Neural progenitor cell (in vitro differentiated cells): ENCODE data around the gene MUL1.

Source experiments
- CTCF ChIP-seq: fragments of 200-600 bp; sonication (generic); IDR thresholded peaks from 2 replicates; pipeline ENCODE4 v1.5.1; 2017; ENCODE audit warnings: antibody characterized with exemption, mild to moderate bottlenecking
- EZH2phosphoT487 ChIP-seq: fragments of 200-600 bp; sonication (generic); IDR thresholded peaks from 2 replicates; pipeline ENCODE4 v1.6.1; 2017; ENCODE audit warnings: antibody characterized with exemption

DNA sequence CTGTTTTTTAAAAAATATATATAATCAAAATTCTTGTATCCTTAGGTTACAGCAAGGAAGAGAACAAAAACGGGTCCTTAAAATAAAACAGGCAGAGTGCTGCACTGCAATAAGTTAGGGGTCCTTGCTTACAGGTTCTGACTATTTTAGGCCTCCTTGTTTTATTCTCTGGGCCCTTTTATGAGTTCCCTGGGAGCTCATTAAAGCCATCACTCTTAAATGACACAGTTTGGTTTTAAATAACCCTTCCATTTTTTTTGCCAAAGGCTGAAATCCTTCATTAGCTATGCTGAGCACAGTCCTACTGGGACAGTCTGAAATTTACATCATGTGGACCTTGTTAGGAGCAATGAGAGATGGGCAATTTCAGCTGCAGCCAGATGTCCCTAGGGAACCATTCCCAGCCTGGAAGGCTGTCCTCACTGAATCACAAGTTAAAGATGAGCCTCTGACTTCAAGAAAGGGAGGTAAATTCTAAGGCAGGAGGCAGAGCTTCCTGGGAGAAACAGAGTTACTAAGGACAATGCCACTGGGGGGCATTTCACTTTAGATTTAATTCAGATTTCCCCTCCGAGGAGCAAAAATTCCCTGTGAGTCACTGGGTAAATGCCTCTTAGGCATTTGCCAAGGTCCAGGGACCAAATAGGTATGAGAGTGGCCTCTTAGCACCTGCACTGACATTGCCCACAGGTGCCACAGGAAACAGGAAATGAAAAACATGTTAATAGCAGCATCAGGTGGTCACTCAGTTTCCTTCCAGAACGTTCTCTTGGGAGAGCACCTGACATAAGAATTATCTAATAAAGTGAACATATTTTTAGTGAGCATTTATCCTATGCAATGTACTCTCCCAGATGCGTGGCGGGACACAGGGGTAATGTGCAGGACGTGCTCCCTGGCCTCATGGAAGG is 3.8 kb upstream of the MUL1 start:
- TF ChIP-seq EZH2phosphoT487, result no peak
- no peak for TF ChIP-seq CTCF
